Fibroblast of peridontal ligament (primary cell): Measurements from ENCODE around the gene CDC42.
"Not testable (repeated sequence)": the region's sequence is repeated elsewhere in the genome, so short reads cannot be mapped to it uniquely, and the experiment has no call there.

Experiments
- DNase-seq: peaks from one replicate; pipeline ENCODE4 v3.0.0-alpha.2; 2010; ENCODE audit errors: extremely low read depth

CDC42 gene

GRCh38 chr1:22074803-22075202, 22.3 kb downstream of the CDC42 start:
- no peak for DNase-seq

- no peak for DNase-seq
These were observed 23.2 kb downstream of the CDC42 start for GRCh38 chr1:22075718-22076117.

- no peak for DNase-seq
These were observed 23.8 kb downstream of the CDC42 start for GRCh38 chr1:22076346-22076745.

GRCh38 chr1:22077728-22078127, 25.2 kb downstream of the CDC42 start:
- peak; percentile 43 for DNase-seq

GRCh38 chr1:22078133-22078532, 25.6 kb downstream of the CDC42 start:
- no peak for DNase-seq

GRCh38 chr1:22080191-22080590, 27.7 kb downstream of the CDC42 start:
- DNase-seq, result no peak

GRCh38 chr1:22088331-22088730, 35.8 kb downstream of the CDC42 start:
- peak; percentile 29 for DNase-seq

GRCh38 chr1:22089134-22089571, 36.6 kb downstream of the CDC42 start:
- DNase-seq, result no peak

- DNase-seq, result no peak
These were observed 37.3 kb downstream of the CDC42 start for GRCh38 chr1:22089787-22090186.

- no peak for DNase-seq
These were observed 38.4 kb downstream of the CDC42 start for GRCh38 chr1:22090867-22091266.

GRCh38 chr1:22092026-22092768, 39.7 kb downstream of the CDC42 start:
- DNase-seq, result not testable (repeated sequence)

GRCh38 chr1:22093513-22093912, 41.0 kb downstream of the CDC42 start:
- DNase-seq, result no peak

GRCh38 chr1:22096036-22096435, 43.5 kb downstream of the CDC42 start:
- no peak for DNase-seq

GRCh38 chr1:22096463-22096862, 44.0 kb downstream of the CDC42 start:
- no peak for DNase-seq

- DNase-seq, result no peak
These were observed 46.2 kb downstream of the CDC42 start for GRCh38 chr1:22098752-22099151.

- no peak for DNase-seq
These were observed 47.7 kb downstream of the CDC42 start for GRCh38 chr1:22100168-22100567.

- DNase-seq, result no peak
These were observed 48.7 kb downstream of the CDC42 start for GRCh38 chr1:22101199-22101598.

- DNase-seq, result no peak
These were observed 49.5 kb downstream of the CDC42 start for GRCh38 chr1:22101995-22102394.

- DNase-seq, result no peak
These were observed 50.2 kb downstream of the CDC42 start for GRCh38 chr1:22102746-22103145.

- no peak for DNase-seq
These were observed 51.6 kb downstream of the CDC42 start for GRCh38 chr1:22104094-22104493.

GRCh38 chr1:22104865-22105437, 52.4 kb downstream of the CDC42 start:
- DNase-seq, result no peak

GRCh38 chr1:22105611-22106207, 53.2 kb downstream of the CDC42 start:
- DNase-seq, result peak; percentile 73

- no peak for DNase-seq
These were observed 54.6 kb downstream of the CDC42 start for GRCh38 chr1:22107126-22107525.
